Measurements from ENCODE around the gene PNPLA2. TPM values are rescaled to one million over a fixed set of nuclear protein-coding genes. Genes with fewer than 3 reads are reported as not detected.

The PNPLA2 gene, protein sequence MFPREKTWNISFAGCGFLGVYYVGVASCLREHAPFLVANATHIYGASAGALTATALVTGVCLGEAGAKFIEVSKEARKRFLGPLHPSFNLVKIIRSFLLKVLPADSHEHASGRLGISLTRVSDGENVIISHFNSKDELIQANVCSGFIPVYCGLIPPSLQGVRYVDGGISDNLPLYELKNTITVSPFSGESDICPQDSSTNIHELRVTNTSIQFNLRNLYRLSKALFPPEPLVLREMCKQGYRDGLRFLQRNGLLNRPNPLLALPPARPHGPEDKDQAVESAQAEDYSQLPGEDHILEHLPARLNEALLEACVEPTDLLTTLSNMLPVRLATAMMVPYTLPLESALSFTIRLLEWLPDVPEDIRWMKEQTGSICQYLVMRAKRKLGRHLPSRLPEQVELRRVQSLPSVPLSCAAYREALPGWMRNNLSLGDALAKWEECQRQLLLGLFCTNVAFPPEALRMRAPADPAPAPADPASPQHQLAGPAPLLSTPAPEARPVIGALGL
- total RNA-seq, result 23.5 and 28.5 TPM in 2 replicates

DNA sequence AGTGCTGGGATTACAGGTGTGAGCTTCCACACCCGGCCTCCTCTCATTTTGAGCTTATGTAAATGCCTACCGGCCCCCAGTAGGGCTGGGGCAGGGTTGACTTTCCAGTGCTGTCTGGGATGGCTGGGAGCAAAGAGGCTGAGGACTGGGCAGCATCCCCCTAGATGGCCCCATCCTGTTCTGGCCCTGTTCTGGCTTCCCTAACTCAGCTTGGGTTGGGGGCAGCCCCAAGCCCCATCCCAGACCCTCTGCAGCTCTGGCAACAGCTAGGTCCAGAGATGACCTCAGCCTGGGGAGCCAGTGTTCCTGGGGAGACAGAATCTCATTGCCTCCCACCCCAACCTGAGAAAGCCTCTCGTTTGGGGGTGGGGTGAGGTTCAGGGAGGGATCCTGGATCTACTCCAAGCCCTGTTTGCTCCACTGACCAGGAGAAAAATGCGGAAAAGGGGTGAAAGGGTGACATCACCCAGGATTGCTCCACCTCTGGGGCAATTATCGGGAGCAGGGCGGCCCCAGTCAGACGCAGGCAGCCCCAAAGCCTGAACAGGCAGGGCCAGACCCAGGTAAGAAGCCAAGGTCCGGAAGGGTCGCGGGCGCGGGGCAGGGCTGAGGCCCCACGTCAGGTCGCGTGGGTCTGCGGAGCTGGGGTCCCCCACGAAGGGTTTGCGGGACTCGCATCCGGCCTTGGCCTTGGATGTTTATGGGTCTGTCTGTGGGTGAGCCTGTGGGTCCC lies at the start of gene PNPLA2:
PNPLA2 (plus strand) TSS at position 519 of the 733 bp plus-strand sequence. CDS start 805 bp downstream, outside the sequence.
- TF ChIP-seq, protein P1, sequence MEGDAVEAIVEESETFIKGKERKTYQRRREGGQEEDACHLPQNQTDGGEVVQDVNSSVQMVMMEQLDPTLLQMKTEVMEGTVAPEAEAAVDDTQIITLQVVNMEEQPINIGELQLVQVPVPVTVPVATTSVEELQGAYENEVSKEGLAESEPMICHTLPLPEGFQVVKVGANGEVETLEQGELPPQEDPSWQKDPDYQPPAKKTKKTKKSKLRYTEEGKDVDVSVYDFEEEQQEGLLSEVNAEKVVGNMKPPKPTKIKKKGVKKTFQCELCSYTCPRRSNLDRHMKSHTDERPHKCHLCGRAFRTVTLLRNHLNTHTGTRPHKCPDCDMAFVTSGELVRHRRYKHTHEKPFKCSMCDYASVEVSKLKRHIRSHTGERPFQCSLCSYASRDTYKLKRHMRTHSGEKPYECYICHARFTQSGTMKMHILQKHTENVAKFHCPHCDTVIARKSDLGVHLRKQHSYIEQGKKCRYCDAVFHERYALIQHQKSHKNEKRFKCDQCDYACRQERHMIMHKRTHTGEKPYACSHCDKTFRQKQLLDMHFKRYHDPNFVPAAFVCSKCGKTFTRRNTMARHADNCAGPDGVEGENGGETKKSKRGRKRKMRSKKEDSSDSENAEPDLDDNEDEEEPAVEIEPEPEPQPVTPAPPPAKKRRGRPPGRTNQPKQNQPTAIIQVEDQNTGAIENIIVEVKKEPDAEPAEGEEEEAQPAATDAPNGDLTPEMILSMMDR (IDR thresholded peaks at IDR 0.05; ENCODE audit: insufficient read depth, low read depth, low read length), result no peak
- peak within 1 kb of the TSS; percentile 70 for H3K4me3 ChIP-seq (ENCODE audit: low read depth, low read length)
- DNase-seq (ENCODE audit: low read depth), result peak; percentile 53

DNA sequence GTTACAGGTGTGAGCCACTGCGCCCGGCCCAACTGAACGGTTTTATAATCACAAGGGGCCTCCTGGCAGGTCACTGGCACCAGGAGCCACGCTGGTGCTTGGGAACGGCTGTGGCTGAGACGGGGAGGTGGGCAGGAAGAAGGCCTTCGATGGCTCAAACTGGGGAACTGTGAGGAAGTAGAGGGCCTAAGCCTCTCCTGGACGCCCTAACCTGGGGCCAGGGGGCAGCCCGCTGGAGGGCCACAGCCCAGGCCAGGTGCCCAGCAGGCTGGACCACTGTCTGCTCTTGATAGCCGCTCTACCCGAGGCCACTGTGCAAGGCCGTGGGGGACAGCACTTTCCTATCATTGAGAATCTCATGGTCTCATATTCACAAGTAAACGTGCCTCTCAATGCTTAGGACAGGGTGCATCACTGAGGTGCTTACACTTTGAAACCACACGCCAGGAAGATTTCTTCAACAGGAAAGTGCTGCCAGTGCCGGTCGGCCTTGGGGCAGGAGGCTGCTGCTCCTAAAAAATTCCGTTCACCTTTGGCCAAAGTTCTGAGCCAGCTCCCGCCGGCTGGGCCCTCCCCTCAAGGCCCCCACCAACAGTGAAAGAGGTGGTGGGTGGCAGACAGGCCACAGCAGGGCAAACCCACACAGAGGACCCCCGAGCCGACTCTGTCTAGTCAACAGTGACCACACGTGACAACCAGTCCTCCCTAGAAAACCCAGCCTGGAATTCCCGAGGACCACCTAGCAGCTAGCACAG lies 48.6 kb upstream of the PNPLA2 start:
- TF ChIP-seq, protein P1 (IDR thresholded peaks at IDR 0.05; ENCODE audit: insufficient read depth, low read depth, low read length), result no peak
- no peak for DNase-seq (ENCODE audit: low read depth)
- no peak overlapping the region for H3K4me3 ChIP-seq (ENCODE audit: low read depth, low read length)

DNA sequence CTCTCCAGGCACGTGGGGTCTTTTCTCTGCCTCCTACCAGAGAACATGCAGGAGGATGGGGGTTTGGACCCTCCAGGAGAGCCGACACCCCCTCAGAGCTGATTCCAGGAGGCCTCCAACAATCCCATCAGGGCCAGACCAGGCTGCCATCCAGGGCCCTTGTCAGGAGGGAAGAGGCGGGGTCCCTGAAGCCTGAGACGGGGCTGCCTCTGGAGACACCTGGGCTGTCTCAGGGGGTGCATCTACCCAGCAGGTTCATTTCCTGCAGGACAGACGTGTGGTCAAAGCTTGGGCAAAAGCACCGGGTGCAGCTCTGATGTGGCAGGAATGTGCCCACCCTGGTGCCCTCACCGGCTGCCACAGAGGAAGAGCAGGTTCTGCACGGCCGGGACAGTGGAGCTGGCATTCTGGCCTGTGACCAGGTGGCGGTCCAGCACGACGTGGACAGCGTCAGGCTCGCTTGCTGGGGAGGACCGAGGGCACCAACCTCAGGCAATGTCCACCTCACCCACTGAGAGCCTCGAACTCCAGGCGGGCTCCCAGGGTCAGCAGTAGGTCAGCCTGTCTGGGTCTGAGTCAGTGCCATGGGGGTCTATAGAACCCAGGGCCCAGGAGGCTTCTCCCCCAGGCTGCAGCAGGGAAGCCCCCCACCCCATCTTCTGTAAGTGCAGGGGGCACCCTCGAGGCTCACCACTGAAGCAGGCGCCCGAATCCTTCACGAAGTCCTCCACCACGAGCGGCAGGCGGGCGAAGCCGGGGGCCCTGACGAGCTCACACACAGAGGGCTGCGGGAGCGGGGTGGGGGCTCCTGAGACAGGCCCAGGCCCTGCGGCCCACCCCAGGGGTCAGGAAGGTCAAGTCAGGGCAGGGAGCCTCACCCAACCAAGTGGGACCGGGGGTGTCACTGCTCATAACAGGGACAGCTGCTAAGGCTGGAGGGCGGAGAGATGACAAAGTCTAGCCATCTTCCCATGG lies 47.8 kb upstream of the PNPLA2 start:
- TF ChIP-seq, protein P1 (IDR thresholded peaks at IDR 0.05; ENCODE audit: insufficient read depth, low read depth, low read length), result no peak
- no peak overlapping the region for H3K4me3 ChIP-seq (ENCODE audit: low read depth, low read length)
- no peak for DNase-seq (ENCODE audit: low read depth)

DNA sequence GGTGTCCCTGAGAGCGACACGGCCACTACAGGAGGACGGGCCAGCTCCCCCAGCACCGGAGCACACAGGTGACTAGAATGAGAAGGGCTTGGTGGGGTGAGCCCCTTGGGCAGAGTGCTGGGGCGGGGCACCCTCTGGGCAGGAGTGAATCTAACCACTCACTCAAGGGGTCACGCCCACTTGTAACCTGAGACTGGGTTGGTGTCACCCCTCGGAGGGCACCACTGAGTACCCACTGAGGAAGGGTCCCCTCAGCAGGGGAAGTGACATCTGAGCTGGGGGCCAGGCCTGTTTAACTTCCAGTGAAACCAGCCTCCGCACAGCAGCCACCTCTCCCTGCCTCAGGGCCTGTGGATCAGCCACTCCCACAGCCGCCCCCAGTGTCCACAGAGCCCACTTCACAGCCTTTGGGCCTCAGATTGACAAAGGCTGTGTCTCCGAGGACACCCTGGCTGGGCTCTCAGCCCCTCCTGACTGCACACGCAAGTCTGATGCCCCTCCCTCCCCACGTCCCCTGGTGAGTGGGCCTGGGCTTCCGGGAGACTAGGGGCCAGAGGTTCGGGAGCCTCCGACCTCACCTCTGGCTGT lies 47.0 kb upstream of the PNPLA2 start:
- no peak for DNase-seq (ENCODE audit: low read depth)
- TF ChIP-seq, protein P1 (IDR thresholded peaks at IDR 0.05; ENCODE audit: insufficient read depth, low read depth, low read length), result no peak
- H3K4me3 ChIP-seq (ENCODE audit: low read depth, low read length), result no peak overlapping the region

DNA sequence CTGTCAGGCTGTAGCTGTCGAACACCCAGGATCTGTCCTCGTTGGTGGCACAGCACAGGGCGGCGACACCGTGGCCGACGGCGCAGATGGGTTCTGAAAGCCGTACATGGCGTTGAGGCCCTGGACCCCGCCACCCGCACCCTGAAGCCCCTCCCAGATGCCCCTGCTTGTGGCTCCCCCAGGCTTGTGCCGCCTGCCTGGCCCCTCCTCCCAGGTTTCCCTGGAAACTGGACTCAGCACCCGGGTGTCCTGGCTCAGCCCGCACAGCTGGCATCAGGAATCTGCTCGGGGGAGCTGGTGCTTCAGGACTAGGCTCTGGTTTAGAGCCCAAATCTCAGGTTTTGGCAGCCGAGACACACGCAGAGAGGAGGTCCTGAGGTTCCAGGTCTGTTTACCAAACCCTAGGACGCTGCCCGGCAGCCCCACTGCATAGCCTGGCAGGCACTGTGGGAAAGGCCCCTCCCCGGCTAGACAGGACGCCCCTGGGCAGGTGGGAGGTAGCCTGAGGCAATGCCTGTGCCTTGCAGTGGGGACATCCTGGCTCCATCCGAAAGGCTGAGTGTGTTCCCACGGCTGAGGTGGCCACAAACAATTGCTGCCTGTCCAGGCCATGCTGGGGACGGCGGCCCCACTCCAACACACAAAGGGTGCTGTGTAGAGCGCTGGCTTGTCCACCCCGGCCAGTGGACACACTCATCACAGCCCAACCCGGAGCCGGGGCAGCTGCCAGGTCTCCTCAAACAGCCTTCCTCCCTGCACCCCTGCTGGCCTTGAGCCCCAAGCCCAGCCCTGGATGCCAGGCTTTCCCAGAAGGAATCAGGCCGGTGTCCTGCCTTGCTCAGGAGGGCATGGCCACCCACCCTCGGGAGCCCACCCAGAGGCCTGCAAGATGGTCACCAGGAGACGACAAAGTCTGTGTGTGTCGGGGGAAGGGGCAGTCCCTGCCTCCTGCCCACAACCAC lies 46.0 kb upstream of the PNPLA2 start:
- TF ChIP-seq, protein P1 (IDR thresholded peaks at IDR 0.05; ENCODE audit: insufficient read depth, low read depth, low read length), result no peak
- no peak overlapping the region for H3K4me3 ChIP-seq (ENCODE audit: low read depth, low read length)
- DNase-seq (ENCODE audit: low read depth), result no peak
